Caco-2 (cell line): ENCODE results near the gene CUL7. TPM values are rescaled to one million over a fixed set of nuclear protein-coding genes. Genes with fewer than 3 reads are reported as not detected.

Experiments
- BruUV-seq: library from RNA; stranded (reverse); fragments of 400-500 nt; replicated peaks from 2 replicates; lab custom pipeline; 2021; lab: Mats Ljungman, UMichigan
- CTCF ChIA-PET: fragments of 300-600 bp; sonication (Branson Sonifier 250); formaldehyde crosslinking; loops from one replicate; lab custom pipeline; 2022; ENCODE audit warnings: antibody characterized with exemption; lab: Charles Lee
- POLR2A ChIA-PET: fragments of 300-600 bp; sonication (Branson Sonifier 250); formaldehyde crosslinking; loops from one replicate; lab custom pipeline; 2022; ENCODE audit warnings: antibody characterized with exemption; lab: Charles Lee
- DNase-seq, 2 experiments: peaks; one replicate each; pipeline versions ENCODE4 v3.0.0 to v3.0.0-alpha.2; 2020 to 2022
- H3K27me3 ChIP-seq: replicated peaks from 2 replicates; pipeline ENCODE4 v1.6.0; 2011; ENCODE audit warnings: low read length; ENCODE audit not compliant: control insufficient read depth, insufficient read depth
- H3K36me3 ChIP-seq: 2 replicates; pipeline ENCODE4 v1.5.1; 2011; ENCODE audit warnings: low read length; ENCODE audit not compliant: control insufficient read depth, insufficient read depth
- H3K4me1 ChIP-seq: fragments of 250-450 bp; sonication (Bioruptor Pico); 2 replicates; pipeline ENCODE4 v1.5.1; 2020; ENCODE audit warnings: mild to moderate bottlenecking
- H3K4me3 ChIP-seq: 2 replicates; pipeline ENCODE4 v1.5.1; 2011; ENCODE audit warnings: low read depth, mild to moderate bottlenecking, control low read depth, low read length
- H3K9me3 ChIP-seq: fragments of 250-450 bp; sonication (Bioruptor Pico); 2 replicates; pipeline ENCODE4 v1.5.1; 2020; ENCODE audit warnings: mild to moderate bottlenecking, moderate library complexity
- H3K27ac Mint-ChIP-seq: one replicate; pipeline ENCODE4 v1.8.0; 2022; ENCODE audit warnings: mixed read lengths; ENCODE audit not compliant: unreplicated experiment
- H3K27me3 Mint-ChIP-seq: one replicate; pipeline ENCODE4 v1.8.0; 2022; ENCODE audit warnings: mixed read lengths; ENCODE audit not compliant: insufficient read depth, unreplicated experiment
- H3K36me3 Mint-ChIP-seq: one replicate; pipeline ENCODE4 v1.8.0; 2022; ENCODE audit warnings: mild to moderate bottlenecking, mixed read lengths; ENCODE audit not compliant: insufficient read depth, unreplicated experiment
- H3K4me1 Mint-ChIP-seq: one replicate; pipeline ENCODE4 v1.8.0; 2022; ENCODE audit warnings: low read depth, mixed read lengths; ENCODE audit not compliant: unreplicated experiment
- H3K4me3 Mint-ChIP-seq: one replicate; pipeline ENCODE4 v1.8.0; 2022; ENCODE audit warnings: mild to moderate bottlenecking, moderate library complexity, mixed read lengths; ENCODE audit not compliant: unreplicated experiment
- H3K9me3 Mint-ChIP-seq: one replicate; pipeline ENCODE4 v1.8.0; 2022; ENCODE audit warnings: mixed read lengths; ENCODE audit not compliant: unreplicated experiment
- intact Hi-C: fragments of 100-400 bp; cut with micrococcal nuclease; formaldehyde crosslinking; loops from one replicate; pipeline ENCODE4 v1.10.0; 2022; ENCODE audit not compliant: unreplicated experiment
- total RNA-seq: library from RNA; stranded (reverse); gene quantifications from 2 replicates; pipeline ENCODE4 v1.2.3, GENCODE V29; 2022
- TF ChIP-seq, protein P1 (sequence below), 2 experiments: fragments of 200-600 bp in 1 of 2; IDR thresholded peaks; 1 replicate in 1 of 2; 2 replicates in 1 of 2; pipeline versions ENCODE4 v1.5.1 to v1.8.0; 2011 to 2022; ENCODE audit warnings: antibody characterized with exemption in 1 of 2, control low read depth in 1 of 2, inconsistent platforms in 1 of 2, low read depth in 1 of 2, low read length in 1 of 2, mild to moderate bottlenecking in 1 of 2, moderate library complexity in 1 of 2; ENCODE audit not compliant: insufficient read depth in 1 of 2, severe bottlenecking in 1 of 2, unreplicated experiment in 1 of 2

Gene CUL7
- total RNA-seq, 1 experiment from 2014 or later = 26.7 TPM

DNA sequence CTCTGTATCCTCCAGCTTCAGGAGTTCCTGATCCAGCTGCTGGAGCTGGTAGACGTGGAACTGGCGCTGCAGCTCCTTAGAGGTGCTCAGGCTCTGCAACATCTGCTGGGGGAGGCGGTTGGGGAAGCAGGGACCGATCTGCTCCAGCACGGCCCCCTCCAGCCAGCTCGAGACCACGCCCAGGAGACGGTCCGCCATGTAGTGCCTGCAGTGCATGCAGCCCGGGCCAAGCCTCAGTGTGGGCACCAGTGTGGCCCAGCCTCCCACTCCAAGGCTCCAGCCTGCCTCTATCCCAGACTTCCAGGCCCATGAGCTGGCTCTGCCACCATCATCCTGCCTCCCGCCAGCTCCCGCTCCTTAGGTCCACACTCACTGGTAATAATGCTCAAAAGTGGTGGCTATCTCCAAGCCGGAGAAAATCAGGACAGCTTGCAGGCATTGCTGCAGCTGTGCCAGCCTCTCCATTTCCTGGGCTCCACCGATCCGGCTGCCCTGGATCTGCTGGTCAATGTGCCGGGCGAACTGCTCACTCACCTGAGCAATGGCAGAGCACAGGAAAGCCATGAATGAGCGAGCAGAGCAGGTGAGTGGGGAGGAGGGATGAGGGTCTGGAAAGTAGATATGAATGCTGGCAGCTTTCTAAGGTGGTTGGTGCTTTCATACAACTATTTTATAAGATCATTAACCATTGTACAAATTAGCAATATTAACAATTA, 13.0 kb downstream of the CUL7 start:
- Histone ChIP-seq H3K4me3 (no peak overlapping the region), H3K36me3 (peaks cover 4% of the 10 kb centered on the region), H3K4me1 (no peaks in the 10 kb centered on the region), H3K27me3 (no peaks in the 10 kb centered on the region), H3K9me3 (no peaks in the 10 kb centered on the region)
- peaks cover 3% of the 10 kb centered on the region for H3K4me1 Mint-ChIP-seq
- intact Hi-C loops = no loop called here
- H3K27ac Mint-ChIP-seq = no peak overlapping the region
- DNase-seq = no peak
- no peak overlapping the region for H3K4me3 Mint-ChIP-seq
- no TSS peak for BruUV-seq
- POLR2A ChIA-PET = interaction anchor here (0.6 kb wide), 1 partner anchor 123 kb away, joined by 6 read pairs; no protein-coding TSS in a partner anchor
- no peaks in the 10 kb centered on the region for H3K9me3 Mint-ChIP-seq
- no peaks in the 10 kb centered on the region for H3K27me3 Mint-ChIP-seq
- CTCF ChIA-PET = interaction anchor here (0.6 kb wide), 1 partner anchor 562 kb away, joined by 3 read pairs; no protein-coding TSS in a partner anchor
- TF ChIP-seq, protein P1, sequence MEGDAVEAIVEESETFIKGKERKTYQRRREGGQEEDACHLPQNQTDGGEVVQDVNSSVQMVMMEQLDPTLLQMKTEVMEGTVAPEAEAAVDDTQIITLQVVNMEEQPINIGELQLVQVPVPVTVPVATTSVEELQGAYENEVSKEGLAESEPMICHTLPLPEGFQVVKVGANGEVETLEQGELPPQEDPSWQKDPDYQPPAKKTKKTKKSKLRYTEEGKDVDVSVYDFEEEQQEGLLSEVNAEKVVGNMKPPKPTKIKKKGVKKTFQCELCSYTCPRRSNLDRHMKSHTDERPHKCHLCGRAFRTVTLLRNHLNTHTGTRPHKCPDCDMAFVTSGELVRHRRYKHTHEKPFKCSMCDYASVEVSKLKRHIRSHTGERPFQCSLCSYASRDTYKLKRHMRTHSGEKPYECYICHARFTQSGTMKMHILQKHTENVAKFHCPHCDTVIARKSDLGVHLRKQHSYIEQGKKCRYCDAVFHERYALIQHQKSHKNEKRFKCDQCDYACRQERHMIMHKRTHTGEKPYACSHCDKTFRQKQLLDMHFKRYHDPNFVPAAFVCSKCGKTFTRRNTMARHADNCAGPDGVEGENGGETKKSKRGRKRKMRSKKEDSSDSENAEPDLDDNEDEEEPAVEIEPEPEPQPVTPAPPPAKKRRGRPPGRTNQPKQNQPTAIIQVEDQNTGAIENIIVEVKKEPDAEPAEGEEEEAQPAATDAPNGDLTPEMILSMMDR (IDR thresholded peaks at IDR 0.05; ENCODE audit: insufficient read depth in 1 of 2, low read depth in 1 of 2, low read length in 1 of 2, severe bottlenecking in 1 of 2, unreplicated experiment in 1 of 2) = no peak
- peaks cover 70% of the 10 kb centered on the region for H3K36me3 Mint-ChIP-seq

DNA sequence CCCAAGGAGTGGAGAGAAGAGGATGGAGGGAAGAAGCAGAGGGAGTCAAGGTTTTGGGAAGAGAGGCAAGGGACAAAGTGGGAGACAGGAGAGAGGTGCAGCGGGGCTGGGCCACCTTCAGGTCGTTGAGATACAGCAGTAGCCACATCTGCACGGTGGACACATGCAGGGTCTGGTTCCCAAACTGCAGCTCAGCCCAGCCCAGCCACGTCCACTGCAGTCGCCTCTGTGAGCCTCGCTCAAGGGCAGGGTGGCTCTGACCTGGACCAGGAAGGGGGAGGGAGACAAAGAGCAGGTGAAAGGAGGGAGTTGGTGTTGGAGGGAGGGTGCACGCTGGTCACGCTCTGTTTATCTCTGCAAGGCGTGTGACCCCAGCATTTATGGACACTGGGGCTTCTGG, 14.9 kb downstream of the CUL7 start:
- BruUV-seq = no TSS peak
- TF ChIP-seq, protein P1 (IDR thresholded peaks at IDR 0.05; ENCODE audit: insufficient read depth in 1 of 2, low read depth in 1 of 2, low read length in 1 of 2, severe bottlenecking in 1 of 2, unreplicated experiment in 1 of 2) = no peak
- peaks cover 6% of the 10 kb centered on the region for H3K4me1 Mint-ChIP-seq
- H3K27me3 Mint-ChIP-seq = no peaks in the 10 kb centered on the region
- no peak overlapping the region for H3K27ac Mint-ChIP-seq
- Histone ChIP-seq H3K4me3 (no peak overlapping the region), H3K36me3 (peaks cover 4% of the 10 kb centered on the region), H3K9me3 (no peaks in the 10 kb centered on the region), H3K27me3 (no peaks in the 10 kb centered on the region), H3K4me1 (no peaks in the 10 kb centered on the region)
- POLR2A ChIA-PET = no interaction called here
- DNase-seq = no peak
- intact Hi-C loops = no loop called here
- CTCF ChIA-PET = no interaction called here
- H3K36me3 Mint-ChIP-seq = peaks cover 73% of the 10 kb centered on the region
- no peaks in the 10 kb centered on the region for H3K9me3 Mint-ChIP-seq
- H3K4me3 Mint-ChIP-seq = no peak overlapping the region

DNA sequence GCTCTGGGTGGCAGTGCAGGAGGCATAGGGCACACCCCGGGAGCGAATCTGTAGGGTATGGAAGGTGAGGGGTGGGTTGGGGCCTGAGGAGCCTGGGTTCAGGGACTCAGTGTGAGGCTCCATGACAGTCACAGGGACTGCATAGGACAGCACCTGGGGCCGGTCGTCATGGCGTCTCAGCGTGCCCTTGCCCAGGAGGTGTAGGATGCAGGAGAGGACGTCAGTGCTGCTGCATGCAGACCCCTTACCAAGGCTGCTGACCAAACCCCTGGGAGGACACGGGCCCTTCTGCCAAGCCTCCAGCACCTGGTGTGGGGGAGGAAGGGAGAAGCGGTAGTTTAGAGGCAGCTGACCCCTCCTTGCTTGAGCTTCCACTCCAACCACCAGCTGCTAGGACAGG, 15.9 kb downstream of the CUL7 start:
- no peaks in the 10 kb centered on the region for H3K9me3 ChIP-seq
- no TSS peak for BruUV-seq
- Mint-ChIP-seq H3K36me3 (peaks cover 73% of the 10 kb centered on the region), H3K27me3 (no peaks in the 10 kb centered on the region), H3K27ac (no peak overlapping the region), H3K4me3 (no peak overlapping the region), H3K4me1 (peaks cover 6% of the 10 kb centered on the region), H3K9me3 (no peaks in the 10 kb centered on the region)
- no peaks in the 10 kb centered on the region for H3K27me3 ChIP-seq
- TF ChIP-seq, protein P1 (IDR thresholded peaks at IDR 0.05; ENCODE audit: insufficient read depth in 1 of 2, low read depth in 1 of 2, low read length in 1 of 2, severe bottlenecking in 1 of 2, unreplicated experiment in 1 of 2) = no peak
- H3K4me3 ChIP-seq = no peak overlapping the region
- H3K36me3 ChIP-seq = peaks cover 5% of the 10 kb centered on the region
- CTCF ChIA-PET = no interaction called here
- POLR2A ChIA-PET = no interaction called here
- no peaks in the 10 kb centered on the region for H3K4me1 ChIP-seq
- DNase-seq = no peak
- intact Hi-C loops = no loop called here
